Stimulated activated CD4-positive, alpha-beta T cell treated with anti-CD3 and anti-CD28 coated beads, Interleukin-12 subunit alpha, Interleukin-12 subunit beta, amount 100 ng/mL, for 4 hours (primary cell): ENCODE measurements around the gene SLC9A7.
A peak's percentile ranks its signal among the peaks of the same experiment; 100 is the strongest.
"Not testable (repeated sequence)": the region's sequence is repeated elsewhere in the genome, so short reads cannot be mapped to it uniquely, and the experiment has no call there.

Source experiments
- DNase-seq: peaks from one replicate; pipeline ENCODE4 v3.0.0-alpha.2; 2020

Gene SLC9A7

GRCh38 chrX:46750889-46751288 is 8.0 kb downstream of the SLC9A7 start:
- no peak for DNase-seq

GRCh38 chrX:46744009-46744408 is 14.9 kb downstream of the SLC9A7 start:
- DNase-seq: no peak

GRCh38 chrX:46743046-46743445 is 15.9 kb downstream of the SLC9A7 start:
- no peak for DNase-seq

DNA sequence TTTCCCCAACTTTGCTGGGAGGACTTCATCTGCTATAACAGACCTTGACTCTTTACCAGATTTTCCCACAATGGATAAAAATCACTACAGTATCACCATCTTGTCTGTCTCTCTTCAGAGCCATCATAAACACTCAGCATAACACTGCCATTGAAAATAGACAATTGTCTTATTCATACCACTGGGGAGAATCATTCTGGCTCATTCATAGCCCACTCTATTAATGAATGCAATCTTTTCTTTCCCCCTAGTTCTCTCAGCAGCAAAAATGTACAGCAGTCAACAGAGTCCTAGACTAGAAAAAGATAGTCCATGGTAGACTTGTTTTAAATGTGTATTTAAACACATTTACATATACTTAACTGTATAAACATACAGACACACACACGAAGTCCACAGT is 19.2 kb downstream of the SLC9A7 start:
- DNase-seq: no peak

- DNase-seq: no peak
These were observed 21.5 kb downstream of the SLC9A7 start for GRCh38 chrX:46737462-46737861.

GRCh38 chrX:46737041-46737440 is 21.9 kb downstream of the SLC9A7 start:
- DNase-seq: no peak

DNA sequence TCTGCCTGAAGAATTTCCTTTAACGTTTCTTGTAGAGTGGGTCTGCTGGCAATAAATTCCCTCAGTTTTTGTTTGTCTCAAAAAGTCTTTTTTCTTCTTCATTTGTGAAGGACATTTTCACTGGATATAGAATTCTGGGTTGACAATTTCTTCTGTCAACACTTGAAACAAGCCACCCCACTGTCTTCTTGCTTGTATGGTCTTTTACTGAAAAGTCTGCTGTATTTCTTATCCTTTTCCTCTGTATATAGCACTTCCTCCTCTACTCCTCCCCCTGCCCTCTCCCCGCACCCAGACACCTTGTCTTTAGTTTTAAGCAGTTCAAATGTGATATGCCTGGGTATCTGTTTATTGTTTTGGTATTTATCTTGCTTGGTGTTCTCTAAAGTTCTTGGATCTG is 23.3 kb downstream of the SLC9A7 start:
- DNase-seq: no peak

GRCh38 chrX:46733226-46733625 is 25.7 kb downstream of the SLC9A7 start:
- no peak for DNase-seq

DNA sequence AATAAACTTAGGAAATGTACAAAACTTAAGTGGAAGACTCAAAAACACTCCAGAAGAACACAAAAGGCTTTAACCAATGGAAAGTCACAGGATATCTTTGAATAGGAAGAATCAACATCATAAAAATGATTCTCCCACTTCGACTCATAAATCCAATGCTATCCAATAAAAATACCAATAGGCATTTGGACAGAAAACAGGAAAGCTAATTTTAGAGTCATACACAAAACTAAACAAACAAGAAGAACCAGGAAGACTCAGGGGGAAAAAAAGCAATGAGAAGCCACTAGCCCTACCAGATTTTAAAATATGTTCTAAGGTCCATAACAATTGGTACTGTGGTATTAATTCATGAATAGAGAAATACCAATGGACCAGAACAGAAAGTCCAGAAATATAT is 28.2 kb downstream of the SLC9A7 start:
- no peak for DNase-seq

- no peak for DNase-seq
These were observed 31.5 kb downstream of the SLC9A7 start for GRCh38 chrX:46727441-46727840.

DNA sequence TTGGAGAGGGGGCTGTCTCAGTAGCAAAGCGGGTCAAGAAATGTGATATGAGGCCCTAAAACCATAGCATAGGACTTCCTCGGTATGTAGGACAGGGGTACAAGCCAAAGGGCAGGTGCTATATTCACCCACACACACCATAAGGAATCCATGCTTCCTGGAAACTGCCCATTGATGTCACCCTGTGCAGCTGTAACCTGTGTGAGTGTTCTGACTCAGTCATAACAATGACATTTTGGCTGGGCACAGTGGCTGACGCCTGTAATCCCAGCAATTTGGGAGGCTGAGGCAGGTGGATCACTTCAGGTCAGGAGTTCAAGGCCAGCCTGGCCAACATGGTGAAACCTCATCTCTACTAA is 35.4 kb downstream of the SLC9A7 start:
- DNase-seq: not testable (repeated sequence)

- no peak for DNase-seq
These were observed 36.0 kb downstream of the SLC9A7 start for GRCh38 chrX:46722742-46723568.

DNA sequence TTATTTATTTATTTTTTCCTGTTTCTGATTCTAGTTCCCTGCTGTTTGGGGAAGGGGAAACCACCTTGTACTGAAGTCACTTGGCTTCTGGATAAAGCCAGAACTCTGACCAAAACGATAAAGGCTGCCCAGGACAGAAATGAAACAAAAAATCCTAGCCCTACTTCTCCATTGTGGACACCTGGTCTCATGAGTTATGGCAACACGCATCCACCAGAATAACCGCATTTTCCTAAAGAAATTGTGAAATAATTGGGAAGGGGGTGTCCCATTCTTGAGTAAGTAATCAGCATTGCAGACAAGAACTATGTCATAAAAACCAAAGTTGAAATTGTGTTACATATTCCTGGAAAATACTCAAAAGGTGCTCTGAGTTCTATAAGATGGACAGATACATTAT is 42.1 kb downstream of the SLC9A7 start:
- no peak for DNase-seq

DNA sequence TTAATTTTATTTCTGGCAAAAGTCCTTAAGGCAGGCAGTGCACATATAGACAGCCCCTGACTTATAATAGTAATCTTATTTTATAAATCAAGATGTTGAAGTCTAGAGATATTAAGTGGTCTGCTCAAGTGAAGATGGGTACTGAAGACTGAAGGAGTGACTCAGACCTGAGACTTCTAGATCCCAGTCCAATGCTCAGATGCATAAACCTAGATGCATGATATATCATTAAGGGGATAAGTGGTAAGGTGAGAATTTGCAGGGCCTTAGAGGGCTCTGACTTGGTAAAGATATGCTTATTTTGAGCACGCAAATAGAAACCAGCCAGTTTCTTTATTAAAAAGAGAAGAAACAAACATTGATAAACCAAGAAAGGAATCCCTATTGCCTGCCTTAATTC is 42.9 kb downstream of the SLC9A7 start:
- DNase-seq: no peak

DNA sequence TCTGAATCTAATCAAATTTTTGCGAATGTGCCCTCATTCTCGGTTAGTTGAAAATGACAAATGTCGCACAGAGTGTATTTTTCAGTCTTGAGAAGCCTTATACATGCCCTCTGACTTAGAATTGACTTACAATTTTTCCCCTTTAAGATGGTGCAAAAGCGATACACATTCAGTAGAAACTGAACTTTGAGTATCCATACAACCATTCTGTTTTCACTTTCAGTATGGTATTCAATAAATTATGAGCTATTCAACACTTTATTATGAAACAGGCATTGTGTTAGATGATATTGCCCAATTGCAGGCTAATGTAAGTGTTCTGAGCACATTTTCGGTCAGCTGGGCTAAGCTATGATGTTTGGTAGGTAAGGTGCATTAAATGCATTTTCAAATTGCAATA is 43.4 kb downstream of the SLC9A7 start:
- DNase-seq: no peak

- DNase-seq: no peak
These were observed 45.0 kb downstream of the SLC9A7 start for GRCh38 chrX:46713672-46714490.

DNA sequence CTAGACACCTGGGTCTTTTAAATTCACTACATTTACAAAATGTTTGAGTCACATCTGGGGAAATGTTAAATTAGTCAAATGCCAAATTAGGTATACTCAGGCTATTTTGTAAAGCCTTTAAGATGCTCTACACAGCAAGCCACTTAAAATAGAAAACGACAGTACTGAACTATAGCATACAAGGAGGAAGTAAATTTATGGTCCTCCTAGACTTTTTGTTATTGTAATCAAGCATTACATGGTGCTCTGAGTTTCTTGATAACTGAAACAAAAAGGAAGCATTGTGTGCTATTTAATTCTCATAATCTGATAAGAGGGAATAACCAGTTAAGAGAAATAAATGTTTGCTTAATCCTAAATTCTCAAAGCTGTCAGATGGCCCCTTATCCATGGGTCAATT is 46.2 kb downstream of the SLC9A7 start:
- no peak for DNase-seq

DNA sequence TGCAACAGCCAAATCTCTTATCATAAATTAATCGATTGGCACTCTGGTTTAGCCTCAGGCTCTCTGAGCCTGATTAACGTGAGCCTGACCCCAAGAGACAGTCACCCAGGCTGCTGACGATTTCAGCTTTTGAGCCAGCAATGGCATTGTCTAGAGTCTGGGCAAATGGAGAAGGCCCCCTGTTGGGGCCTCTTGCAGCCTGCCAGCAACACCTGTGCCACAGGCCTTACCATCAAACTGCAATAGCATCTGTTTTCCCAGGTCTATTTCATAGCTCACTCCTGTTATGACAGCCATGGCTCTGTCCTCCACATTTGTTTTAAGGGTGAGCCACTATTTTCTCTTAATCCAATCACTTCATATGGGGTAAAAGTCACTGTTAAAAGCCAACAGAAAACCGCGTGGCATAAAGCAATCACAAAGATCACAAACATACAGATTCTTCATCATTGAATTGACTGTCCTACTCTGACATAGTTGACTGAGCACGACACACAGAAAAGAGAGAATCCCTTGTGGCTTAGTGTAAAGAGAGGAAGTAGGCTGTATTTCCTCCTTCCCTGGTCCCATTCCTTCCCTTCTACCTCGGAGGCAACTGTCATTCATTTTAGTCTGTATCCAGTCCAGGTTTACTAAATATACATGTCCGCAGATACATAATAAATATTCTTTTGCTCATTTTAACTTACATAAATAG is 47.8 kb downstream of the SLC9A7 start:
- DNase-seq: no peak

GRCh38 chrX:46710425-46710824 is 48.5 kb downstream of the SLC9A7 start:
- DNase-seq: no peak

DNA sequence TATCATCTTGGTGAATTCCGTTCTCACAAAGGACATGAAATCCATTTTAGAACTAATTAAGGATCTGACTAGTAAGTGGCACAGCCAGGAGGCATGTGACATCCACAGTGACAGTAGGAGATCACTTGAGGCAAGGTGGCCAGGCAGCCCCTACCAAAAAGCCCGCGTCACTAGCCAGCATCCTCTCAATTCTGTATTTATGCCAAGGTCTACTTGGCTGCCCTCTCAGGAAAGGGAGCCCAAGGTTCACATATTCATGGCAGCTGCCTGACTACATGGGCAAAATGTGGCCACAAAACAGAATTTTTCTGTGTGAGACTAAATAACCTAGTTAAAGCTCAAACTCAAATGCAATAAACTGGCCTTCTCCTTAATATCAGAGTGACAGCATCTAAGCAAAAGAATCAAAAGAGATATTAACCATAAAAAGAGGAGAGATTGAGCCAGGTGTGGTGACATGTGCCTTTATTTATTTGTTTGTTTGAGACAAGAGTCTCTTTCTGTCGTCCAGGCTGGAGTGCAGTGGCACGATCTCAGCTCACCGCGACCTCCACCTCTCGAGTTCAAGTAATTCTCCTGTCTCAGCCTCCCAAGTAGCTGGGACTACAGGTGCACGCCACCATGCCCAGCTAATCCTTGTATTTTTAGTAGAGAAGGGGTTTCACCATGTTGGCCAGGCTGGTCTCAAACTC is 51.5 kb downstream of the SLC9A7 start:
- no peak for DNase-seq

GRCh38 chrX:46704767-46705386 is 54.0 kb downstream of the SLC9A7 start:
- DNase-seq: peak; percentile 6

DNA sequence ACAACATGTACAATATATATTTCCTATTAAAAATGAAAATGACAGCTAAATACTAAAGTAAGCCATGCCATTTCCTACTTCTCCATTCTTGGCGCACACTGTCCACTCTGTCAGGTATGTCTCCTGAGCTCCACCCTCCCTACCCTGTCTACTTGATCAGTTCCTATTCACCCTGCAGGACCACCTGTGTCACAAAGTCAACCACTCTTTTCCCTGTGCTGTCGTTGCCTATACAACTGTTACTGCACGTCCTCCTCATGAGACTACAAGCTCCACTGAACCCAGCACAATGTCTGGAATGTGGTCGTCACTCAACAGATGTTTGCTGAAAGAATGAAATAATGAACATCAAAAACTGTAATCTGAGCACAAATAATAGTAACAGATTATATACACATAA is 54.9 kb downstream of the SLC9A7 start:
- no peak for DNase-seq

DNA sequence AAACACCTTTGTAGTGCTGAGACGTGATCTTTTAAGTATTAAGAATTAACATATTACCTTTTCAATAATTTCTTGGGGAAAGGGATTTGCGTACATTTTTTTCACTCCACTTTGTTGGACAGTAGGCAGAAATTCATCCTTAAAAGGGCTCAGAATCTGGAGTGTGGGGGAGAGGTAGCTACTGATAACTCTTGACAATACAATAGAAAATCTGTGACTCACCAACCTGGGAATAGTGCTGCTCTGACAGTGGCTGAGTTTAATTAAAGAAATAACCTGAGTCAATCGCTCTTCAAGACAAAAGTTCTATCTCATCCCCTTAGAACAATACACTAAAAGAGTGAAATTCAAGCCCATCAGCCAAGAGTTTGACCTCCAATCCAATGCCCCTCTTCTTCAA is 60.2 kb downstream of the SLC9A7 start:
- DNase-seq: no peak
